Panc1 (cell line): ENCODE results near the gene LRP5.

Experiments used
- POLR2AphosphoS5 ChIP-seq: IDR thresholded peaks from 2 replicates; pipeline ENCODE4 v1.6.1; 2012; ENCODE audit warnings: mild to moderate bottlenecking, low read depth, low read length, moderate library complexity
- TF ChIP-seq, protein P1 (sequence below): fragments of 450-650 bp; IDR thresholded peaks from 2 replicates; pipeline ENCODE4 v1.5.1; 2017; ENCODE audit warnings: mild to moderate bottlenecking

- TF ChIP-seq POLR2AphosphoS5: no peak
- TF ChIP-seq, protein P1, sequence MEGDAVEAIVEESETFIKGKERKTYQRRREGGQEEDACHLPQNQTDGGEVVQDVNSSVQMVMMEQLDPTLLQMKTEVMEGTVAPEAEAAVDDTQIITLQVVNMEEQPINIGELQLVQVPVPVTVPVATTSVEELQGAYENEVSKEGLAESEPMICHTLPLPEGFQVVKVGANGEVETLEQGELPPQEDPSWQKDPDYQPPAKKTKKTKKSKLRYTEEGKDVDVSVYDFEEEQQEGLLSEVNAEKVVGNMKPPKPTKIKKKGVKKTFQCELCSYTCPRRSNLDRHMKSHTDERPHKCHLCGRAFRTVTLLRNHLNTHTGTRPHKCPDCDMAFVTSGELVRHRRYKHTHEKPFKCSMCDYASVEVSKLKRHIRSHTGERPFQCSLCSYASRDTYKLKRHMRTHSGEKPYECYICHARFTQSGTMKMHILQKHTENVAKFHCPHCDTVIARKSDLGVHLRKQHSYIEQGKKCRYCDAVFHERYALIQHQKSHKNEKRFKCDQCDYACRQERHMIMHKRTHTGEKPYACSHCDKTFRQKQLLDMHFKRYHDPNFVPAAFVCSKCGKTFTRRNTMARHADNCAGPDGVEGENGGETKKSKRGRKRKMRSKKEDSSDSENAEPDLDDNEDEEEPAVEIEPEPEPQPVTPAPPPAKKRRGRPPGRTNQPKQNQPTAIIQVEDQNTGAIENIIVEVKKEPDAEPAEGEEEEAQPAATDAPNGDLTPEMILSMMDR: no peak
Measured at GRCh38 chr11:68331338-68331947, 19.1 kb downstream of the LRP5 start.
